ENCODE results near the gene PAX7. TPM values are rescaled to one million over a fixed set of nuclear protein-coding genes. Genes with fewer than 3 reads are reported as not detected.
"Not testable (repeated sequence)": the region's sequence is repeated elsewhere in the genome, so short reads cannot be mapped to it uniquely, and the experiment has no call there.

The PAX7 gene
- total RNA-seq = not detected in 2 replicates

DNA sequence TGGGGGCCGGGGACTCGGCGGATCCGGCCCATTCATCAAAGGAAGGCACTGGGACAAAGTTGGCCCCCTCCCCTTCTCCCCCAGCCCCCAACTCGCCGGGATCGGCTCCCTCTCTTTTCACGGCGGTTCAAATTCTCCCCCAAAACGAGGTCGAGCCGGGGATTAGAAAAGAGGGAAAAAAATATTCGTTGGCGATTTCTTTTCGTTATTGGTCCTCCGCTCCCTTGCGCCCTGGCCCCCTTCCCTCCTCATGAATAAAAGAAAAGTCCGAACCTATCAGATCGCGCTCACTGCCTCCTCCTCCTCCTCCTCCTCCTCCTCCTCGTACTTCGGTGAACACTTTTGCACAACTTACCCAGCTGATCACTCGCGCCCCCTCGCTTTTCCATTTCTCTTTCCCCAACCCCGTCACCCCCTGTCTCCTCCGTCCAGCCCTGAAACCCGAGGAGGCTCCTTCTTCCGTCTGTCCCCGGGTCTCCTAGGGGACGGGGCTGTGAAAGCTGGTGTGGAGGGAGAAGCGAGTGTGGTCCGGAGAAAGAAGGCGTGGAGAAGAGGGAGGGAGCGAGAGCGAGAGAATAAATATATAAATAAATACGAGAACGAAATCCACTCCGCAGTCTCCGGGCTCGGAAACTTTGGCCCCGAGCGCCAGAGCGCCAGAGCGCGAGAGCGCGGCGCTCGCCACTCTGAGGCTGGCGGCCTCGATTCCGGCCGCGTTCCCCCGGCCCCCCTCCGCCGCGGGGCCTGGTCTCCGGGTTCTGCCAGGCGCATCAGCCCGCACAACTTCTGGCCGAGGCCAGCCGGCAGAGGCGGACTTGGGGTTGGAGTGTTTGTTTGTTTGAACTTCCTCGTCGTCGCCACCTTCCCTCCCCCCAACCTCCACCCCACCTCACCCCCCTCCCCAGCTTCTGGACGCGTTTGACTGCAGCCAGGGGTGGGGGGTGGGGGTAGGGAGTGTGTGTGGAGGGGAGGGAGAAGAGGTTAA lies at the start of gene PAX7:
Gene PAX7 (plus strand): TSS at position 336 of the 985 bp plus-strand sequence. CDS start 758 bp downstream, outside the sequence.
- intact Hi-C loops (cut with micrococcal nuclease) = loop anchor here (5.0 kb wide), 1 partner anchor 1736 kb away; no protein-coding TSS in a partner anchor

DNA sequence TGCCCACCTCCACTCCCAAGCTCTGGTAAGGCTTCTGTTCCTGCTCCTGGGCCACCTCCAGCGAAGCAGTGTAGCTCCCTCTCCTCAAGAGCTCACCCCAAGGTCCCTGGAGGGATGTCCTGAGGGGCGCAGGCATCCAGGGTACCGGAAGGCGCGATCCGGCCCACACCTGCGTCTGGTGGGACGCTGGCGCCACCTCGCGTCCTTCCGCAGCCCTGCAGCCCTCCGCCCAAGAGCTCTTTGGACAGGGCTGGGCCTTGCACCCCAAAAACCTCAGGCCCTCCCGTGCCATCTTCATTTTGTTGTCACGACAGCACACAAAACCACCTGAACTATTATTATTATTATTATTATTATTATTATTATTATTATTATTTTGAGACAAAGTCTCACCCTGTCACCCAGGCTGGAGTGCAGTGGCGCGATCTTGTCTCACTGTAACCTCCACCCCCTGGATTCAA lies 49.2 kb upstream of the PAX7 start:
- intact Hi-C loops (cut with micrococcal nuclease) = no loop called here

DNA sequence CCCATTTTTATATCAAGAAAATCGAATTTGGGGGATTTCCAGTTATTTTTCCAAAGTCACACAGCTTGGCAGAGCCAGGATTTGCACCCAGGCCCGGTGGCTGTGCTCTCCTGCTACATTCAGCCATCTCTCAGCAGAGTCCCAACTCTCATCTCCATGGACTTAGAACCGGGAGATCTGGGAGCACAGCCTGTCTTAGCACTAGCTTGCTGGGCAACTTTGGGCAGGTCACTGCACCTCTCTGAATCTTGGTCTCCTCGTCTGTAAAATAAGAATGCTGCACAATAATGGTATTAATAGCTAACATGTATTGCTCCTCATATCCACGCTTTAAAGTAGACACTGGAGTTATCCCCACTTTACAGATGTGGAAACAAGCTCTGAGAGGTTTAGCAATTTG lies 47.8 kb upstream of the PAX7 start:
- intact Hi-C loops (cut with micrococcal nuclease) = no loop called here

DNA sequence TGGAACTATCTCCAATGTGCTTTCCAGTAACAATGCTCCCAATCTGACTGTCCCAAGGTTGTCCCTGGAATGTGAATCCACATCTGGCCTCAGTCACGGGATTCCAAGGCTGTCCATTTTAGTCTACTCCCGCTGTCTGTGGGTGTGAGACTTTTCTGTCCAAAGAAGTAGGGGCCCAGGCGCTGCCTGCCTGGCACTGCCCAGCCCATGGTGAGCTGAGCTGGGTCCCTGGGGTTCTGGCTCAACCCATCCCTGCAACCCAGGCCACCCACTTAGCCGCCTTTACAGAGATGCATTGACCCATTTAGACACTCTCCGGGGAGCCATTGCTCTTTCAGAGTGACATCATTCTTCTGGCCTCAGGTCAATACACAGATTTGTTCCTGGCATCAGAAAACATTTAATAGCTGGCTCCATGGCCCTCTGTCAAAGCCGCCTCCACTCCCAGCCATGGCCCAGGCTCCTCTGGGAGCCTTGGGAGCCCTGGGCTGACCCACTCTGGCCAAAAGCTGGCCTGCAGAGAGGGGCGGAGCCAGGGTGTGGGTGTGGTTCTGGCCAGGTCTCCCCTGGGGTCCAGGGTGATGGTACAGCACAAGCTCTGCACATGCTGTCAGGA lies 47.2 kb upstream of the PAX7 start:
- intact Hi-C loops (cut with micrococcal nuclease) = no loop called here

- intact Hi-C loops (cut with micrococcal nuclease) = not testable (repeated sequence)
Observed at GRCh38 chr1:18586016-18586415, 44.6 kb upstream of the PAX7 start.

- intact Hi-C loops (cut with micrococcal nuclease) = no loop called here
Observed at GRCh38 chr1:18588093-18588492, 42.6 kb upstream of the PAX7 start.

GRCh38 chr1:18592368-18592767 lies 38.3 kb upstream of the PAX7 start:
- intact Hi-C loops (cut with micrococcal nuclease) = no loop called here

- intact Hi-C loops (cut with micrococcal nuclease) = loop anchor here (1.0 to 2.0 kb wide), 3 partner anchors 84 to 277 kb away; no protein-coding TSS in a partner anchor
Observed at GRCh38 chr1:18597160-18598042, 33.2 kb upstream of the PAX7 start.

DNA sequence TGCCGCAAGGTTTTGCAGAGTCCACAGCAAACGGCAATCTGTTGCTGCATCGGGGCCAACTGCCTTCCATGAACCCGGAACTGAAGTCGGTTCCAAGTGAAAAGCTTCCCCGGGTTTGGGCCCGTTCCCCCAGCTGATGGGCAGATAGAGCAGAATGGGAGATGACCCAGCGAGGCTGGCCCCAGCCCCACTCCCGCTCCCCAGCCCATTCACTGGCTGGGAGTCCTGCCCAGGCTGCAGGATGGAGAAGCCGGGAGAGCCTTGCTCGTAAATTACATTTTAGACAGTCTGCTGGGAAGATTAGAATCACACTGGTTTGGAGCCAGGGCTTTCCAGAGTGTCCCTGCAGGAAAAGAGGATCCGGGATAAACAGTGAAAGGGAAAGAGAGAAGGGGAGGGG lies 31.6 kb upstream of the PAX7 start:
- intact Hi-C loops (cut with micrococcal nuclease) = no loop called here

GRCh38 chr1:18599704-18600103 lies 30.9 kb upstream of the PAX7 start:
- intact Hi-C loops (cut with micrococcal nuclease) = no loop called here

GRCh38 chr1:18602533-18603211 lies 28.0 kb upstream of the PAX7 start:
- intact Hi-C loops (cut with micrococcal nuclease) = no loop called here

DNA sequence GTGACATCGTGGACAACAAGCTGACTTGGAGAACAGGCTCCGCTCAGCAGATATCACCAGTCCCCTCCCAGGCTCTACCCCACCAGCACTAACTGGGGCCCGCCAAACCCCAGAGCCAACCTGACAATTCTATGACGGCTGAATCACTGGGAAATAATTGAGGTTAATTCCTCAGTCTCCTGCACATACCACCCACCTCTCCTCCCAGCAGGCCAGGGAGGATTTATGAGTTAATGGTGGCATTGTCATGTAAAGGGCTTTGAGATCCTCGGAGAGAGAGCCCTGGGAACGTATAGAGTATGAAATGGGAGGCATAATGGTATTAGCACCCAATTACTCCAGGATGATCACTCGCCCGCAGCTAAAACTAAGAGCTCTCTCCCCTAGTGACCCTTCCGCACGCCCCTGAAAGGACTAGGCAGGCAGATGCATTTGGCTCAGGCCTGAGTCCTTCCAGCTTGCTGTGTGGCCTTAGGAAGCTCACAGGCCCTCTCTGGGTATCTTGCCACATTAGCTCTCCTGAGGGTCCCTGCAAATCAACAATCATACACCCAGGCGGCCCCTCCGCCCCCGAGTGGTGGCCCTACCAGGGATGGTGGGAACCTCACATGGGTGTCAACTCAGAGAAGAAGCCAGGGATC lies 27.3 kb upstream of the PAX7 start:
- intact Hi-C loops (cut with micrococcal nuclease) = no loop called here

DNA sequence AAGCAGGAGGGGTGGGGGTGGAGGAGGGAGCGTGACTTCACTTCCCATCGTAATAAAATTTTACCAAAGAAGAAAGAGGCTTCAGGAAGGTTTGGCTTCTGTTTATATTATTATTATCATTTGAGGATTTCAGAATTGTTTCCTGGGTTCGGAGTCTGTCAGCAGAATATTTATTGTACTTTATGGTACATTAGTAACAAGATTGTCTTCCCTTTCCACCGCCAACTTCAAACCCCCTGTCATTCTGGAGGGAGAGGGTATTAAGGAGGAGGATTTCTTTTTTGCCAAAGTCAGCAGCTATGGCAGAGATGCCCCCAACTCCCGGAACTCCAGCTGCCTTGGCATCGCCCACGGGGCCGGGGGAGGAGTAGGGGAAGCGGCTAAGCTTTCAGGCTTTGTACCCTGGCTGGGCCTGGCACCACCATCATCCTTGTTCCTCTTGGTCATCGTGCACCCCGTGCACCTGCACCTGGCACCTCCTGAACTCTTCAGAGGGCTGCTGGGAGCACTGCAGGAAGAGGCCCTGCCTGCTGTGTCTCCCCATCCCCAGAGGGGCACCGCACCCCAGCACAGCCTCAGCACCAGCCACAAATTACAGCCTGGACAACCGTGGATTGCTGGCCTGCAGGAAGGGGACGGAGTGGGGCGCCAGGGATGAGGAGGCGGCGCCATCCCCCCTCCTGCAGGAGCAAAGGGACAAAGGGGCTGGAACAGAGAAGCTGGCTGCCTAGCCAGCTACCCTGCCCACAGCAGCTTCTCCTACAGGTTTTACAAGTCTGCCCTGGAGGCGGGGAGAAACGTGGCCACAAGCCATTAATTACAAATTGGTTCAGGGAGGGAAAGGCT lies 24.0 kb upstream of the PAX7 start:
- intact Hi-C loops (cut with micrococcal nuclease) = no loop called here

DNA sequence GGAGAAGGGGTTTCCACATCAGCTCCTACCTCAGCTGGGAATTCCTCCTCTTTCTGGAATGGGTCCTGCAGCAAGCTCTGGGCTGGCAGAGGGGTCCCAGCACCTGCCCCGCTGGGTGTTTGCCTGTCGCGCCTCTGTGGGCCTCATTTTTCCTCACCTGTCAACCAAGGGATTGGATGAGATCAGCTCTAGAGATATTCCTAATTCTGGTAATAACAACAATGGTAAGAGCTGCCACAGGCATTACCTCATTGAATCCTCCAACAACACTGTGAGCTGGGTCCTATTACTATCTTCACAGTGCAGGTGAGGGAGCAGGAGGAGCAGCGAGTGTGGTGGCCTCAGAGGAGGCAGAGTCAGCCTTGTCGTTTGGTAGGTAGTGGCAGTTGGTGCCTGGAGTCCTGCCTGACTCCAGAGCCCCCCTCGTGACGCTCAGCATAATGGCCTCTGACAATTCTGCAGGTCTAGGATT lies 23.3 kb upstream of the PAX7 start:
- intact Hi-C loops (cut with micrococcal nuclease) = no loop called here

GRCh38 chr1:18608534-18608933 lies 22.1 kb upstream of the PAX7 start:
- intact Hi-C loops (cut with micrococcal nuclease) = no loop called here

GRCh38 chr1:18611311-18611710 lies 19.3 kb upstream of the PAX7 start:
- intact Hi-C loops (cut with micrococcal nuclease) = no loop called here

DNA sequence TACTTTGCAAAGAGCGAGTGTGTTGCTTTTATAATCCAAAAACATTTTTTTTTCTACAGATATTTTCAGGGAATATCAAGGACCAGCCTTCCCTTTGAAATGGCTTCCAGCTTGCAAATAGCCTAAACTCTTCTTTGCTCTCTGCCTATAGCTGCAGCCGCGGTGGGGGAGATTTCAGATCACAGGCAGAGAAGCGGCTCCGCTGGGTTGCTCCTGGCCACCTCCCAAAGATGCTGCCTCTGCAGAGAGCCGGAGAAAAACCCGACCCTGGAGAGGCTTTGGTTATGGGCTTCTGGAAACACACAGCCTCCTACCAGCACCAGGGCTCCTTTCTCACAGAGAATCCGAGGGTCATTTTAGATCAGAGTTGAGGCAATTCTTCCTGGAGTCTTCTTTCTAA lies 18.6 kb upstream of the PAX7 start:
- intact Hi-C loops (cut with micrococcal nuclease) = no loop called here

GRCh38 chr1:18614069-18614735 lies 16.4 kb upstream of the PAX7 start:
- intact Hi-C loops (cut with micrococcal nuclease) = no loop called here

Measured in T-helper 1 cell treated with Interleukin-12 subunit alpha and Interleukin-12 subunit beta and Interleukin-4 antibody, amounts not matched to agents 30 ng/mL and 1 ng/mL, for 36 hours (primary cell).